GM21786 (cell line): ENCODE measurements around the gene USP50.
"Not testable (repeated sequence)": the region's sequence is repeated elsewhere in the genome, so short reads cannot be mapped to it uniquely, and the experiment has no call there.

Experiments used
- ATAC-seq: cut with Tn5 transposase; IDR thresholded peaks from one replicate; pipeline ENCODE4 v1.9.1; 2021; ENCODE audit not compliant: unreplicated experiment

USP50 gene

GRCh38 chr15:50505656-50506055, 40.8 kb downstream of the USP50 start:
- not testable (repeated sequence) for ATAC-seq

- ATAC-seq, result no peak
Observed at GRCh38 chr15:50503144-50503543, 43.3 kb downstream of the USP50 start.

- no peak for ATAC-seq
Observed at GRCh38 chr15:50501815-50502214, 44.7 kb downstream of the USP50 start.

DNA sequence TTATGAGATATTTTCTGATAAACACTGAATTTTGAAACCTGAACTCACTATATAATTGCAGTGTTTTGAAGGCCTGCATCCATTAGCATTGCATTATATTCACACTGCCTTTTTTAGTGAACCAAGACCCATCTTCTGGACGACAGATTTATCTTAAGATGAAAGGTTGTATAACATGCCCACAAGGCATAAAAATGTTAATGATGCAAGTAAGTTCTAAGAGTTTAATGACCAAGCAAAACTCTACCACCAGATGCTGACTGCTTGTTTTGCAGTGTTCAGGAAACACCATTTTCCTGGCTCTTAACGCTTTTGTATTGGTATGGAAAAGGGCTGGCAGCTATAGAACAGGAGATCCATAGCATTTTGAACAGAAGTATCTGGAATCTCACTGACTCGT, 46.1 kb downstream of the USP50 start:
- ATAC-seq, result no peak

GRCh38 chr15:50496692-50497091, 49.8 kb downstream of the USP50 start:
- no peak for ATAC-seq

DNA sequence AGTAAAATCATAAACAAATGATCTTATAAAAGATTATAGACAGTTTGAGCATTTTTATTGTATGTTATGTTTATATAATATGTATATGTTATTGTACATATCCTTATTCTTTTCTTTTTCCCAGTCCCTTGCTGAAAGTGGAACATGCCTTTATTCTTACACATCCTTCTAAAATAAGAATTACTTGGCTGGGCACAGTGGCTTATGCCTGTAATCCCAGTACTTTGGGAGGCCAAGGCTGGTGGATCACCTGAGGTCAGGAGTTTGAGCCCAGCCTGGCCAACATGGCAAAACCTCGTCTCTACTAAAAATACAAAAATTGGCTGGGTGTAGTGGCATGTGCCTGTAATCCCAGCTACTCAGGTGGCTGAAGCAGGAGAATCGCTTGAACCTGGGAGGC, 51.9 kb downstream of the USP50 start:
- not testable (repeated sequence) for ATAC-seq

DNA sequence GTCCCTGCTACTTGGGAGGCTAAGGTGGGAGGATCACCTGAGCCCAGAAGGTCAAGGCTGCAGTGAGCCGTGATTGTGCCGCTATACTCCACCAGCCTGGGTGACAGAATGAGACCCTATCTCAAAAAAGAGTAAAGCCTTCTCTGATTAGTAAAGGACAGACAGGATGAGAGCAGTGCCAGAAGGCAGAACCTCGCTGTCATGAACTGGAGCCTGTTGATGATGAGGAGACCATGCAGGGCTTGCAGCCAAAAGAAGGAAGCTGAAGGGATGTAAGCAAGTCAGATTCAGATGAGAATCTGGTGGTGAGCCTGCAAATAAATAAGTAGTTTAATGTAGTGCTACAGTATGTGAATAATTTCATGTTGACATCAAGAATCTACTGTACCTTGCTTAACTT, 52.8 kb downstream of the USP50 start:
- no peak for ATAC-seq

DNA sequence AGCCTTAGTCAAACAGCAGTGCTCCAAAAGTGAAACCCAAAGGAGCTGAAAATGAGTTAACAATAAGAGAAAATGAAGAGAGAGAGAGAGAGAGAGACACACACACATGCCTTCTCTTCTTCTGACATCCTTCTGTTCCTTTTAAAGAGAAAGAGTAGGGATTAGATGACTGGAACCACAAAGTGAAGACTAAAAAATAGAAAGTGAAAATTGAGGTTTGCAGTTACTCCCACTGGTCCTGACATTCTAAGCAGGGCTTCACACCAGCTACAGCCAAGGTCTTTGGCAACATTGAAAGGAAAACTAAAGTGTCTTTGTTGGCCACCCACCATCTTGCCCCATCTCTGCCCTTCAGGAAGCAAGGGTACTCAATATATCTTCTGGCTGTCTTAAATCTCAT, 59.2 kb downstream of the USP50 start:
- no peak for ATAC-seq

DNA sequence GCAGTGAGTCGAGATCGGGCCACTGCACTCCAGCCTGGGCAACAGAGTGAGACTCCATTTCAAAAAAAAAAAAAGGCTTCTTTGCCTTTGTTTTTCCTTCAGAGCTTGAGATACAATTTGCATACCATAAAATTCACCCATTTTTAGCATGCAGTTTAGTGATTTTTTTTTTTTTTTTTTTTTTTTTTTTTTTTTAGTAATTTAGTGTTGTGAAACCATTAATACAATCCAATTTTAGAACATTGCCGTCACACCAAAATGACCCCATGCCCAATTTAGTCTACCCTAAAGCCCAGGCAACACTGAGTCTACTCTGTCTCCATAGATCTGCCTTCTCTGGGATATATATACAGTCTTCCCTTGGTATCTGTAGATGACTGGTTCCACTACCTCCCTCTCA, 61.1 kb downstream of the USP50 start:
- ATAC-seq, result no peak

- ATAC-seq, result peak; percentile 64
Observed at GRCh38 chr15:50484781-50485180, 61.7 kb downstream of the USP50 start.

DNA sequence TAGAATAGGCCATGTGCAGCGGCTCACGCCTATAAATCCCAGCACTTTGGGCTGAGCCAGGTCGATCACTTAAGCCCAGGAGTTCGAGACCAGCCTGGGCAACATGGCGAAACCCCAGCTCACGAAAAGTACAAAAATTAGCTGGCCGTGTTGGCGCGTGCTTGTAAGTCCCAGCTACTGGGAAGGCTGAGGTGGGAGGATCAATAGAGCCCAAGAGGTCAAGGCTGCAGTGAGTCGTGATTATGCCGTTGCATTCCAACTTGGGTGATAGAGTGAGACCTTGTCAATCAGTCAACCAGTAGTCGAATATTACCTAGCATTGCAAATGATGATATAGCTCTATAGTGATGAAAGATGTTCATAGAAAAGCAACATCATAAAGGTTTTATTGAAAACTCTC, 70.3 kb downstream of the USP50 start:
- no peak for ATAC-seq

- ATAC-seq, result no peak
Observed at GRCh38 chr15:50471072-50471471, 75.4 kb downstream of the USP50 start.

- ATAC-seq, result no peak
Observed at GRCh38 chr15:50463423-50464358, 82.8 kb downstream of the USP50 start.

GRCh38 chr15:50458348-50459112, 87.9 kb downstream of the USP50 start:
- ATAC-seq, result no peak

GRCh38 chr15:50452927-50453326, 93.5 kb downstream of the USP50 start:
- no peak for ATAC-seq
